Activated naive CD4-positive, alpha-beta T cell treated with anti-CD3 and anti-CD28 coated beads for 36 hours (primary cell): ENCODE results near the gene TMEM239. TPM values are rescaled to one million over a fixed set of nuclear protein-coding genes. Genes with fewer than 3 reads are reported as not detected.
"Not testable (repeated sequence)": the region's sequence is repeated elsewhere in the genome, so short reads cannot be mapped to it uniquely, and the experiment has no call there.

Source experiments
- CTCF ChIA-PET: fragments of 350-600 bp; sonication (Branson Sonifier 250); formaldehyde crosslinking; loops from one replicate; lab custom pipeline; 2021; ENCODE audit warnings: antibody characterized with exemption; lab: Charles Lee
- DNase-seq: peaks from one replicate; pipeline ENCODE4 v3.0.0-alpha.2; 2020
- H3K27ac Mint-ChIP-seq: one replicate; pipeline ENCODE4 v1.8.0; 2021; ENCODE audit warnings: mild to moderate bottlenecking, mixed read lengths
- H3K27me3 Mint-ChIP-seq: one replicate; pipeline ENCODE4 v1.8.0; 2021; ENCODE audit warnings: low read depth, mixed read lengths
- H3K36me3 Mint-ChIP-seq: one replicate; pipeline ENCODE4 v1.8.0; 2021; ENCODE audit warnings: low read depth, mixed read lengths
- H3K4me1 Mint-ChIP-seq: one replicate; pipeline ENCODE4 v1.8.0; 2021; ENCODE audit warnings: low read depth, mixed read lengths
- H3K4me3 Mint-ChIP-seq: one replicate; pipeline ENCODE4 v1.8.0; 2021; ENCODE audit warnings: mild to moderate bottlenecking, moderate library complexity, mixed read lengths
- H3K9me3 Mint-ChIP-seq: one replicate; pipeline ENCODE4 v1.8.0; 2021; ENCODE audit warnings: mixed read lengths
- intact Hi-C: fragments of 100-400 bp; cut with micrococcal nuclease; formaldehyde crosslinking; loops from one replicate; pipeline ENCODE4 v1.15.1; 2023
- total RNA-seq, 2 experiments: library from RNA; stranded (reverse); gene quantifications; one replicate each; pipeline ENCODE4 v1.2.3, GENCODE V29; 2021

The TMEM239 gene
- total RNA-seq, 2 experiments from 2014 or later, result not detected

DNA sequence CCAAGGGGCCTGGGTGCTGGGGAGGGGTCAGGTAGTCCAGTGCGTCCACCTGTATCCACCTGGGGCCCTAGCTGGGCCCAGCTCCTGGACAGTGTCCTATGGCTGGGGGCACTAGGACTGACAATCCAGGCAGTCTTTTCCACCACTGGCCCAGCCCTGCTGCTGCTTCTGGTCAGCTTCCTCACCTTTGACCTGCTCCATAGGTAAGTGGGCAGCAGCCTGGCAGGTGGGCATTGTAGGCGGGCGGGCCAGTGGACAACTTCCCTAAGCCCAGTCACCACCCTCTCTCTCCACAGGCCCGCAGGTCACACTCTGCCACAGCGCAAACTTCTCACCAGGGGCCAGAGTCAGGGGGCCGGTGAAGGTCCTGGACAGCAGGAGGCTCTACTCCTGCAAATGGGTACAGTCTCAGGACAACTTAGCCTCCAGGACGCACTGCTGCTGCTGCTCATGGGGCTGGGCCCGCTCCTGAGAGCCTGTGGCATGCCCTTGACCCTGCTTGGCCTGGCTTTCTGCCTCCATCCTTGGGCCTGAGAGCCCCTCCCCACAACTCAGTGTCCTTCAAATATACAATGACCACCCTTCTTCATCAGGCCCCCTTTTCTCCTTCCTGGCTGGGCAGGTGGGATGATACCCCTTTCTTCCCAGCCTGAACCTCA, 793 bp upstream of the TMEM239 start:
- intact Hi-C loops, result no loop called here
- Mint-ChIP-seq H3K27me3 (peaks cover 20% of the 10 kb centered on the region), H3K4me3 (no peak overlapping the region), H3K9me3 (peaks cover 8% of the 10 kb centered on the region), H3K4me1 (peaks cover 6% of the 10 kb centered on the region), H3K36me3 (peaks cover 3% of the 10 kb centered on the region), H3K27ac (no peak overlapping the region)
- CTCF ChIA-PET, result no interaction called here
- DNase-seq, result no peak

DNA sequence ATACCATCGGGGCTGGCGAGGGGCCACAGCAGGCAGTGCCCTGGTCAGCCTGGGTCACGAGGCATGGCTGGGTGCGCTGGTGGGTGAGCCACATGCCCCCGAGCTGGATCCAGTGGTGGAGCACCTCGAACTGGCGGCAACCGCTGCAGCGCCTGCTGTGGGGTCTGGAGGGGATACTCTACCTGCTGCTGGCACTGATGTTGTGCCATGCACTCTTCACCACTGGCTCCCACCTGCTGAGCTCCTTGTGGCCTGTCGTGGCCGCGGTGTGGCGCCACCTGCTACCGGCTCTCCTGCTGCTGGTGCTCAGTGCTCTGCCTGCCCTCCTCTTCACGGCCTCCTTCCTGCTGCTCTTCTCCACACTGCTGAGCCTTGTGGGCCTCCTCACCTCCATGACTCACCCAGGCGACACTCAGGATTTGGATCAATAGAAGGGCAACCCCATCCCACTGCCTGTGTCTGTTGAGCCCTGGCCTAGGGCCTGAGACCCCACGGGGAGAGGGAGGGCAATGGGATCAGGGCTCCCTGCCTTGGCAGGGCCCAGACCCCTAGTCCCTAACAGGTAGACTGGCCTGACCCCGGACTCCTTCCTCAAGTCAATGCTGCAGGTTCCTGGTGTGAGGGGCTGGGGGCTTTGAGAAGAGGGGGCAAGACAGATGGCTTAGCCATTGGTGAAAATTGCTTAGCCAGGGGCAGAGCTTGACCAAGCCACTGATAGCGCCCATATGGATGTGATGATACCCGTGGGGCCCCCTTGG, 598 bp downstream of the TMEM239 start:
- H3K9me3 Mint-ChIP-seq, result peaks cover 7% of the 10 kb centered on the region
- no peak overlapping the region for H3K27ac Mint-ChIP-seq
- CTCF ChIA-PET, result interaction anchor here (0.6 kb wide), 1 partner anchor 26 kb away, joined by 4 read pairs; no protein-coding TSS in a partner anchor
- peaks cover 16% of the 10 kb centered on the region for H3K4me1 Mint-ChIP-seq
- H3K27me3 Mint-ChIP-seq, result peaks cover 20% of the 10 kb centered on the region
- intact Hi-C loops, result no loop called here
- H3K4me3 Mint-ChIP-seq, result no peak overlapping the region
- peak; percentile 34 for DNase-seq
- peaks cover 3% of the 10 kb centered on the region for H3K36me3 Mint-ChIP-seq

DNA sequence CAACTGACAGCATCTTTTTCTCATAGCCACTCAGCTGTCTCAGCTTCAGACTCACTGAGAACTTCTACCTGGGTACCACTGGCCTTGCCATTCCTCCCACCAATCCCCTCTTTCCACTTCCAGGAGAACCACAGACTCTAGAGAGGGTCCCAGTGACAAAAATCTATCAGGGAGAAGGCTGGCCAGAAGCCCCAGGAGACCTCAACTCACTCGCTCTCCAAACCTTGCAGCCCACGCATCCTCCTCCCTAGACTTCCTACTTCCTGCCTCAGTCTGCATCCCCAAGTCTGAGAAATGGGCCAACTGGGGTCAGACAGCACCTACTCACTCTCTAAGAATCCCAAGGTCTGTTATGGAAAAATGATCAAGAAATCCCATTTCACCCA, 1.2 kb downstream of the TMEM239 start:
- CTCF ChIA-PET, result no interaction called here
- H3K4me3 Mint-ChIP-seq, result no peak overlapping the region
- H3K36me3 Mint-ChIP-seq, result peaks cover 1% of the 10 kb centered on the region
- intact Hi-C loops, result no loop called here
- no peak overlapping the region for H3K27ac Mint-ChIP-seq
- H3K27me3 Mint-ChIP-seq, result peaks cover 16% of the 10 kb centered on the region
- H3K9me3 Mint-ChIP-seq, result peaks cover 2% of the 10 kb centered on the region
- DNase-seq, result no peak
- peaks cover 21% of the 10 kb centered on the region for H3K4me1 Mint-ChIP-seq

DNA sequence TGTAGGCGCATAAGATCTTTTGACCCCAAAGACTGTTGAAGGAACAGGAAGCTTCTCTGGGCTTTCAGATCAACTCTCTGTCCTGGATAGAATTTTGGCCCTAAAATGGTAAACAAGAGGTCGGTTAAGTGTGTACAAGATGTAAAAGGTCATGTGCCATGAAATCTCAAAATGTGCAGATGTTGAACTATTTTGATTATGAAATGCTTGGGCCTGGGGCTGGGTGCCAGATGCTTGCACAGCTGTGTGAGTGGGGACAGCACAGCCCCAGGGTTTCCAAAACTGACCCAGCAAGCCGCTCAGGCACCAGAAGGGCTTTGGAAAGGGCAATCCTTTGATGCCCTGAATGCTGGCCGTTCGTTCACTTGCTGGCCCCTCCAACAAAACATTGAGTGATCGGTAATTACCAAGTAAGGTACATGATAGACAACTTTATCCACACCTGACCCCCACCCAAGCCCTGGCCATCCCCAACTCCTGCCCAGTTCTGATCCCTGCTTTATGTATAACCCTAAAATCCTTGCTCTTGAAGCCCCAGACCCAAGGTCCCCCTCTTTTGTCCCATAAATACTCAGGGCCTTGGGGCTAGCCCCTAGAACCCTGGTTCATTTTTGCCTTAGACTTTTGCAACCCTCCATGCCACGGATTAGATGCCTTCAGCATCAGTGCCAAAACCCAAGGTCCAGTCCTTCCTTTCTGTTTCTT, 1.9 kb downstream of the TMEM239 start:
- Mint-ChIP-seq H3K27ac (no peak overlapping the region), H3K4me3 (no peak overlapping the region), H3K4me1 (peaks cover 21% of the 10 kb centered on the region), H3K27me3 (peaks cover 14% of the 10 kb centered on the region), H3K9me3 (no peaks in the 10 kb centered on the region), H3K36me3 (peaks cover 1% of the 10 kb centered on the region)
- peak; percentile 2 for DNase-seq
- intact Hi-C loops, result no loop called here
- CTCF ChIA-PET, result interaction anchor here (0.6 kb wide), 1 partner anchor 469 kb away, joined by 5 read pairs; no protein-coding TSS in a partner anchor

DNA sequence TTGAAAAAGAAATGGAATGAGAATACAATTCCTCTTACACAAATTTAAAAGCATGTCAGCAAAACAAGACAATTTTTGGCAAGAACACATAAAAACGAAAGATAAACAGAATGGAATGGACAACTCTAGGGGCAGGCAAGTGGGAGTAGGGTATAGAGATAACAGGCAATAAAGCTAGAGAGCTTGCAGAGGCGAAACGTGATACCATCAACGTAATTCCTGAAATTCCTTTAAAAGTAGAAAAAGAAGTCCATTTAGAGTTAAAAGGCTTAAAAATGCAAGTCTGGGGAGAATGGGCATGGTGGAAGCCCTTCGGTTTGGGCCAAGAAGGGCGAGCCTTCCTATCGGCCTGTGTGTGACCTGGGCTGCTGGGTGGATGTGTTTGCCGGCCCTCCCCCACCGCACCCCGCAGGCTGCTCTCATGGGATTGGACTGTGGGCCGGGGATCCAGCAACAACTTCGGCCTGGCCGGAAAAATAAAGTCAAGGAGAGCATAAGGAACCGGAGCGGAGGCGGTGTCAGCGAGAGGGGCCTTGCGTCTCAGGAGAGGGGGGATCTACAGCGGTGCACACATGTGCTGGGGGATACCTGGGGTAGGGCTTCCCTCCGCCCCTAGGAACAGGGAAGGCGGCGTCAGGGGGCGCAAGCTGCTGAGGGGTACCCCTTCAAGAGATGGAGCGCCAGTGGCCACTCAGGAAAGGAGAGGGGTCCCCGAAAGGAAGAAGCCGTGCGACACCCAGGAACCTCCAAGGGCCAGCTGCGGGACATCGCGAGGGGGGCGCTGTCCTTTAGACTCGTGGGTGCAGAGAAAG, 4.1 kb downstream of the TMEM239 start:
- intact Hi-C loops, result no loop called here
- peaks cover 14% of the 10 kb centered on the region for H3K27me3 Mint-ChIP-seq
- CTCF ChIA-PET, result no interaction called here
- no peaks in the 10 kb centered on the region for H3K36me3 Mint-ChIP-seq
- H3K9me3 Mint-ChIP-seq, result no peaks in the 10 kb centered on the region
- peaks cover 21% of the 10 kb centered on the region for H3K4me1 Mint-ChIP-seq
- peak; percentile 4 for DNase-seq
- no peak overlapping the region for H3K27ac Mint-ChIP-seq
- peak overlapping the region; percentile 18 for H3K4me3 Mint-ChIP-seq

DNA sequence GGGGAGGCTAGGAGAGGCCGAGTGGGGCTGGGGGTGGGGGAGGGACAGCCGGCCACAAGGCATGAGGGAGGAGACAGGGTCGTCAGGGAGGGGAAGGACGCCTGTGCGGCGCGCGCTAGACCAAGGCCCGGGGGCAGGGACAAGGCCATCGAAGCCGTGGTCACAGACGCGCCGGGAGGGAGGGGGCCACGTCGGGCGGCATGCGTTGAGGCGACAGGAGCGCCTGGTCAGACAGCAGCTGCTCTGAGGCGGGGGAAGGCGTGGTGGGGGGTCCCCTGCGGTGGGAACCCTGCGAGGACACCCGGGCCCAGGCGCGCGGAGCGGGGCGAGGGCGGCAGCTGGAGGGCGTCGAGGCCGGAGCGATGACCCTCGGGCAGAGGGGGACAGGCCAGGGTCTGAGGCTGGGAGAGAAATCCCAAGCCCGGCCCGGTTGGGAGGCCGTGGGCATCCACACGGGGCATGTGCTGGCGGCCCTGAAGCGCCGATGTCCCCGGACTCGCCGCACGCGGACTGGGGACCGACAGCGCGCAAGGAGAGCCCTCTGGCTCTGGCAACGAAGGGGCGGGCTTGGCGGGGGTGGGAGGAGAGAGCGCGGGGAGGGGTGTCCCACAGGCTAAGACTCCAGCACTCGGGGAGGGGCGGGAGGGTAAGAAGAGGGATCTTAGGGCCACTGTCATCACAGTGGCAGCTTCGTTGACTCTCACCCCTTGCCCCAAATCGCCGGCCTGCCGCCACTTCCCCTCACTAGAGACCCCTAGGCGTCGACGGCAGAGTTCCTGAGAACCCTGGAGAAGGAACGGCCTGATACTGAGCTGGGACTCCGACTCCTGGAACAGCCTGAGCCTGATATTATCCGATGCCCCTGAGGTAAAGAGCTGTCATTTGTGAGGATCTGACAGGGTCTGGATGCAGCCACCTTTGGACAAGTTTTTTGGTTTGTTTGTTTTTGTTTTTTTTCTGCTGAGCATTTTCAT, 5.0 kb downstream of the TMEM239 start:
- Mint-ChIP-seq H3K27me3 (peaks cover 14% of the 10 kb centered on the region), H3K27ac (no peak overlapping the region), H3K4me1 (peaks cover 27% of the 10 kb centered on the region), H3K4me3 (no peak overlapping the region), H3K9me3 (no peaks in the 10 kb centered on the region), H3K36me3 (no peaks in the 10 kb centered on the region)
- CTCF ChIA-PET, result interaction anchor here (0.6 kb wide), 1 partner anchor 580 kb away, joined by 3 read pairs; no protein-coding TSS in a partner anchor
- peak; percentile 6 for DNase-seq
- intact Hi-C loops, result no loop called here

DNA sequence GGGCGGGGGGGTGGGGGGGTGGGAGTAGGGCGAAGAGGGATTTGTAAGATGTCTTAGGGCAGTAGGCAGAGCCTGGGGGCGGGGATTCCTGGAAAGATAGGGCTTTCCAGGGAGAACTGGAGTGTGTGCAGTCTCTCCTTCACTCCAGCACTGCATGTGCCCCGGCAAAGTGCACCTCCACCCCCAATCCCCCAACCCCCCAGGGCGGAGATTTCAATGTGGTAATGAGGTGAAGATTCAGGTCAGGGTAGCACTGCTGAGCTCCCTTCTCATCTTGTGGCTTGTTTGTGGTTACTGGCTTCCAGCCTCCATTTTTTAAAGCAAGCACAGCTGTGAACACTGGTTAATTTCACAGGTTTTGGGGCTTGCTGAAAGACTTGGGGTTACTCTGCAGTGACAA, 5.9 kb downstream of the TMEM239 start:
- H3K36me3 Mint-ChIP-seq, result no peaks in the 10 kb centered on the region
- H3K9me3 Mint-ChIP-seq, result no peaks in the 10 kb centered on the region
- no peak overlapping the region for H3K27ac Mint-ChIP-seq
- H3K27me3 Mint-ChIP-seq, result peaks cover 14% of the 10 kb centered on the region
- peaks cover 34% of the 10 kb centered on the region for H3K4me1 Mint-ChIP-seq
- intact Hi-C loops, result no loop called here
- peak; percentile 56 for DNase-seq
- no peak overlapping the region for H3K4me3 Mint-ChIP-seq
- CTCF ChIA-PET, result interaction anchor here (0.6 kb wide), 2 partner anchors 33 to 579 kb away, joined by 3 to 4 read pairs; no protein-coding TSS in a partner anchor

DNA sequence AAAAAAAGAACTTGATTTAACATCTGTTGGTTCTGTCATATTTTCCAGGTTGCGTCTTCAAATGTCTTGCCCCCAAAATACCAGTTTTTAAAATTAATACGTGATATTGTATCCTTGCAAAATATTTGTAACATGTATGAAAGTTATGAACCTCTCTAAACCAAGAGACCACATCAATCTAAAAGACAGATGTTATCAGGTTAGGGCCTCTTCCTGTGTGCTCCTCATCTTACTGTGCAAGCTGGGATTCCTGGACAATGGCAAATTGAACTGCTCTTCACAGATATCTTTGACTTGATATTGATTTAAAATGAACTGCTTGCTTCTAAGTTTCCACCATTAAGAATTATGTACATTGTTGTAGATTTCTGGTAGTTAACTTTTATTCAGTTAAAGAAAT, 9.6 kb downstream of the TMEM239 start:
- intact Hi-C loops, result no loop called here
- H3K4me1 Mint-ChIP-seq, result peaks cover 24% of the 10 kb centered on the region
- CTCF ChIA-PET, result no interaction called here
- peaks cover 2% of the 10 kb centered on the region for H3K27me3 Mint-ChIP-seq
- H3K27ac Mint-ChIP-seq, result no peak overlapping the region
- H3K36me3 Mint-ChIP-seq, result no peaks in the 10 kb centered on the region
- H3K9me3 Mint-ChIP-seq, result no peaks in the 10 kb centered on the region
- H3K4me3 Mint-ChIP-seq, result no peak overlapping the region
- peak; percentile 4 for DNase-seq

DNA sequence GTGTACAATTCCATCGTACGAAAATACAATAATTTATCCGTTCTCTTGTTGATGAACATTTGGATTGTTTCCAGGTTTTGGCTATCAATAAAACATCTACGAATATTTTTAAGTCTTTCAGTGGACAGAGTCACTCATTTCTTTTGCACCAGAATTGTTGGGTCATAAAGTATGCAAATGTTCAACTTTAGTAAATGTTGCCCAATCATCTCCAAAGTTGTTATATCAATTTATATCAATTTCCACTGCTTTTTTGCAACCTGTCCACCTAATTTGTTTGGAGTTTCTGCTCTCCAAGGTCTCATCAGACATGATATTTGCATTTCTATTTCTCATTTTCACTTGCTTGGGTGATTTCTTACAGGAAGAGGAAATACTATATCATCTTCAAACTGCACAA, 10.5 kb downstream of the TMEM239 start:
- no peak for DNase-seq
- intact Hi-C loops, result no loop called here
- Mint-ChIP-seq H3K27ac (no peak overlapping the region), H3K27me3 (no peaks in the 10 kb centered on the region), H3K36me3 (no peaks in the 10 kb centered on the region), H3K4me1 (peaks cover 20% of the 10 kb centered on the region), H3K4me3 (no peak overlapping the region), H3K9me3 (no peaks in the 10 kb centered on the region)
- CTCF ChIA-PET, result interaction anchor here (0.7 kb wide), 1 partner anchor 1373 kb away, joined by 3 read pairs; no protein-coding TSS in a partner anchor

DNA sequence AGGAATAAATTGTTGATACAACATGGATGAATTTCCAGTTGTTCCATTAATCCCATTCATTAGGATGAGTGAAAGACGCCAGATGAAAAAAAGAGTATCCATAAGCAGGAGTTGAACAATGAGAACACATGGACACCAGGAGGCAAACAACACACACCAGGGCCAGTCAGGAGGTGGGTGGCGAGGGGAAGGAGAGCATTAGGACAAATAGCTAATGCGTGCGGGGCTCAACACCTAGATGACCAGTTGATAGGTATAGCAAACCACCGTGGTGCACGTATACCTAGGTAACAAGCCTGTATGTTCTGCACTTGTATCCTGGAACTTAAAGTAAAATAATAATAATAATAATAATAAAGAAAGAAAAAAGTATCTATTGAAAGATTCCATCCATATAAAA, 13.2 kb downstream of the TMEM239 start:
- Mint-ChIP-seq H3K27me3 (no peaks in the 10 kb centered on the region), H3K4me3 (no peak overlapping the region), H3K9me3 (no peaks in the 10 kb centered on the region), H3K36me3 (peaks cover 3% of the 10 kb centered on the region), H3K4me1 (peaks cover 19% of the 10 kb centered on the region), H3K27ac (no peak overlapping the region)
- intact Hi-C loops, result no loop called here
- CTCF ChIA-PET, result no interaction called here
- peak; percentile 2 for DNase-seq

DNA sequence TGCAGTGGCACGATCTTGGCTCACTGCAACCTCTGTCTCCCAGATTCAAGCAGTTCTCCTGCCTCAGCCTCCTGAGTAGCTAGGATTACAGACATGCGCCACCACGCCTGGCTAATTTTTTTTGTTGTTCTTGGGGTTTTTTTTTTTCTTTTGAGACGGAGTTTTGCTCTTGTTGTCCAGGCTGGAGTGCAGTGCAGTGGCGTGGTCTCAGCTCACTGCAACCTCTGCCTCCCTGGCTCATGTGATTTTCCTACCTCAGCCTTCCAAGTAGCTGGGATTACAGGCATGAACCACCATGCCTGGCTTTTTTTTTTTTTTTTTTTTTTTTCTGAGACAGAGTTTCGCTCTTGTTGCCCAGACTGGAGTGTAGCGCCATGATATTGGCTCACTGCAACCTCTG, 15.0 kb downstream of the TMEM239 start:
- DNase-seq, H3K9me3 Mint-ChIP-seq, CTCF ChIA-PET, H3K4me3 Mint-ChIP-seq, H3K27me3 Mint-ChIP-seq, H3K36me3 Mint-ChIP-seq, intact Hi-C loops, H3K27ac Mint-ChIP-seq: not testable (repeated sequence)
- H3K4me1 Mint-ChIP-seq, result peaks cover 12% of the 10 kb centered on the region
